HG03097 (cell line): ENCODE results near the gene LDHAL6B.

Experiments used
- ATAC-seq: cut with Tn5 transposase; IDR thresholded peaks from one replicate; pipeline ENCODE4 v1.9.1; 2021; ENCODE audit not compliant: unreplicated experiment, low FRiP score

Gene LDHAL6B

GRCh38 chr15:59249816-59250215 is 43.2 kb downstream of the LDHAL6B start:
- no peak for ATAC-seq

- no peak for ATAC-seq
Measured at GRCh38 chr15:59250249-59250648, 43.6 kb downstream of the LDHAL6B start.

- no peak for ATAC-seq
Measured at GRCh38 chr15:59251001-59251845, 44.6 kb downstream of the LDHAL6B start.

GRCh38 chr15:59252137-59252536 is 45.5 kb downstream of the LDHAL6B start:
- no peak for ATAC-seq

- ATAC-seq: no peak
Measured at GRCh38 chr15:59255680-59256336, 49.2 kb downstream of the LDHAL6B start.

- ATAC-seq: no peak
Measured at GRCh38 chr15:59256482-59256881, 49.8 kb downstream of the LDHAL6B start.

- no peak for ATAC-seq
Measured at GRCh38 chr15:59257140-59257539, 50.5 kb downstream of the LDHAL6B start.
